Activated T-helper 17 cell treated with anti-CD3 and anti-CD28 coated beads, Interleukin-2, amount 50 U/mL, for 72 hours (primary cell): Measurements from ENCODE around the gene MED12. TPM values are rescaled to one million over a fixed set of nuclear protein-coding genes. Genes with fewer than 3 reads are reported as not detected.

ENCODE experiments used
- ATAC-seq: fragments of 150-1000 bp; cut with Tn5 transposase; replicated peaks from 2 replicates; pipeline ENCODE4 v1.10.0; 2021; ENCODE audit warnings: mild to moderate bottlenecking, moderate library complexity
- H3K27ac Mint-ChIP-seq: one replicate; pipeline ENCODE4 v1.8.0; 2022; ENCODE audit warnings: mixed read lengths
- H3K27me3 Mint-ChIP-seq: one replicate; pipeline ENCODE4 v1.8.0; 2022; ENCODE audit warnings: mixed read lengths
- H3K36me3 Mint-ChIP-seq: one replicate; pipeline ENCODE4 v1.8.0; 2022; ENCODE audit warnings: low read depth, mild to moderate bottlenecking, mixed read lengths
- H3K4me1 Mint-ChIP-seq: one replicate; pipeline ENCODE4 v1.8.0; 2022; ENCODE audit warnings: mixed read lengths
- H3K4me3 Mint-ChIP-seq: one replicate; pipeline ENCODE4 v1.8.0; 2022; ENCODE audit warnings: mild to moderate bottlenecking, mixed read lengths
- H3K9me3 Mint-ChIP-seq: one replicate; pipeline ENCODE4 v1.8.0; 2022; ENCODE audit warnings: mixed read lengths
- total RNA-seq, 2 donors: library from RNA; stranded (reverse); gene quantifications; one replicate each; pipeline ENCODE4 v1.2.3, GENCODE V29; 2022

Gene MED12
- 100 to 1,000 TPM in 1 of 2 donors, 10 to 100 TPM in 1; 46.2 to 144 TPM for total RNA-seq

DNA sequence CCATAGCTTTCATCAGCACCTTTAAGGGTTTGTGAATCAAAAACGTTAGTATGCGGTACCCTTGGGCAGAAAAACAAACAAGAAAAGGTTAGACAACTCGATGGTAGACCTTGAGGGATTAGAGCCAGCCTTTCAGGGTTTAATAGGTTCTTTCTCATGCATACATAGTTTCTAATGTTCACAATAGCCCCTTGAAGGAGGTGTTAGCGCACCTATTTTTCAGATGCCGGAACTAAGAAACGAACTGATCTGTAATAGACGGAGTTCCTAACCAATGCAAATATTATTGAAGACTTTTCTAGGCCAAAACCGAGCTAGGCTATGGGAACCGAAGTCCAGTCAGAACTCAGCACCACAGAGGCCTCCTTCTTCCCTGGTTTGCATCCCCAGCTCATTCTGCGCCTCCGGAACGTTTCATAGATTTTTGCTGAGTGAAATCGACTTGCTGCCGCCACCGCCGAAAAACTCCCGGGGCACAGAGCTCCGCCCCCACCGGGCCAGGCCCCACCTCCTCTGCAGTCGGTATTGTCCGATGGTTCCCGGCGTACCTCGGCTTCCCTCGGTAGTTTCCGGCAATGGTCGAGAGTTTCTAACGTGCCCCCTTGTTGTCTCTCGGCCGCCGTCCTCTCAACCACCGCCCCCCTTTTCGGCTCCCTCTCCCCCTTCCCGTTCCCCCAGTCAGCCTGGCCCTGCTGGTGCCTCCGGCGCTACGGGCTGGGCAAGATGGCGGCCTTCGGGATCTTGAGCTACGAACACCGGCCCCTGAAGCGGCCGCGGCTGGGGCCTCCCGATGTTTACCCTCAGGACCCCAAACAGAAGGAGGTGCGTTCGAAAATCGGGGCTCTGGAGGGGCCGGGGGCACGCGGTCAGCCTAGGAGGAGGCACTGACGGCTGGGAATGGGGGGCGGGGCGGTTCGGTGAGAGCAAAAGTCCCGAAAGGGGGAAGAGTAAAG is at the start of gene MED12:
MED12 (plus strand) TSS at position 565 of the 953 bp plus-strand sequence; CDS start at position 724, 159 bp downstream.
- Mint-ChIP-seq H3K27ac (peak within 1 kb of the TSS; percentile 78), H3K27me3 (no peaks in the 10 kb centered on the region), H3K4me1 (peaks cover 13% of the 10 kb centered on the region), H3K4me3 (peak within 1 kb of the TSS; percentile 75), H3K36me3 (peaks cover 44% of the 10 kb centered on the region), H3K9me3 (no peaks in the 10 kb centered on the region)
- peak; percentile 97 for ATAC-seq

DNA sequence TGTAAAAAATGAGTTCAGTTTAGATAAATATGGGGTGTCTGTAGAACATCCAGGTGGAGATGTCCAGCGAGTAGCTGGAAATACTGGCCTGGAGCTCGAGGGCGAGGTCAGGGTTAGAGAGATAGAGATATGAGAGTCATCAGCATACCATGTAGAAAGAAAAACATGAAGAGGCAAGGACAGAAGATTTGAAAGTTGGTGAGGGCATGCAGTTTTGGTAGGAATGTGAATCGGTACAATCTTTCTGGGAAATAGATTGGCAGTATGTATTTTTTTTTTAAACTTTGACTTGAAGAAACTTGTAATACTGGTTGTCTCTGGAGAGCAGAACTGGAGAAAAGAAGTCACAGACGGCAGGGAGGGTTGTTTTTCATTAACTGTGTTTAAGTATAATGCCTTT is 47.9 kb upstream of the MED12 start:
- Mint-ChIP-seq H3K9me3 (no peaks in the 10 kb centered on the region), H3K36me3 (peaks cover 12% of the 10 kb centered on the region), H3K27ac (no peak overlapping the region), H3K4me3 (no peak overlapping the region), H3K27me3 (peaks cover 4% of the 10 kb centered on the region), H3K4me1 (peaks cover 6% of the 10 kb centered on the region)
- no peak for ATAC-seq

DNA sequence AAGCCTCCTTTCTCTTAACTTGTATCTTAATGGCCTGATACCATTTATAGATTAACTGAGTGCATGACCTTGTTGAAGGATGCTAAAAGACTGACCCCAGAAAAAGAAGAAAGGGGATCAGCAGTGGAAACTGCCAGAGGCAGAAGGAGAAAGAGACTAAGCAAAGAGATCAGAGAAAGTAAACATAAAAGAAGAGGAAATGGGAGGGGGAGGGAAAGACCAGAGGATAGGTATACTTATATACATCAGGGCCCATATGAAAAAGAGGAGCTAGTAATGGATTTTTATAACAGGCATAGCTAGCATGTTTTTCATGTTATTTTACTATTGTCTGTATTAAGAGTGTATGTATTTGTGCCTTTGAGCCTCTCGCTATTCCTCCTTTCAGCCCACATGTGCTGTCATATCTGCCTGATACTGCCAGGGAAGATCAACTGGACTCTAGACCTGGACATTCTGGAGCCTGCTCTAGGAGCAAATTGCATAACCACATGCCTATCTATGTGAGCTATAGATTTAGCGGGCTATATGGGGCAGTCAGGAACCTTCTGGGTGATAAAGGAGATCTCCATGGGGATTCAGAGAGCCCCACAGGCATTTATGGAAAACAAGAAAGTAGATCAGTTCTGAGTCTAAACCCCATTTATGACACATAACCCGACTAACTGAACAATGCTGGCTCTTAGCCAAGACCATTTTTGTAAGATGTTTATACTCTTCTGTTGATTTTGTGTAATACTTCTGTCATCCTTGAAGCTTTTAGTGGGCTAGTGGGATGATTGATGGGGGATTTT is 36.9 kb upstream of the MED12 start:
- Mint-ChIP-seq H3K27ac (no peak overlapping the region), H3K9me3 (no peaks in the 10 kb centered on the region), H3K4me3 (no peak overlapping the region), H3K36me3 (no peaks in the 10 kb centered on the region), H3K4me1 (no peaks in the 10 kb centered on the region), H3K27me3 (no peaks in the 10 kb centered on the region)
- ATAC-seq = peak; percentile 39

DNA sequence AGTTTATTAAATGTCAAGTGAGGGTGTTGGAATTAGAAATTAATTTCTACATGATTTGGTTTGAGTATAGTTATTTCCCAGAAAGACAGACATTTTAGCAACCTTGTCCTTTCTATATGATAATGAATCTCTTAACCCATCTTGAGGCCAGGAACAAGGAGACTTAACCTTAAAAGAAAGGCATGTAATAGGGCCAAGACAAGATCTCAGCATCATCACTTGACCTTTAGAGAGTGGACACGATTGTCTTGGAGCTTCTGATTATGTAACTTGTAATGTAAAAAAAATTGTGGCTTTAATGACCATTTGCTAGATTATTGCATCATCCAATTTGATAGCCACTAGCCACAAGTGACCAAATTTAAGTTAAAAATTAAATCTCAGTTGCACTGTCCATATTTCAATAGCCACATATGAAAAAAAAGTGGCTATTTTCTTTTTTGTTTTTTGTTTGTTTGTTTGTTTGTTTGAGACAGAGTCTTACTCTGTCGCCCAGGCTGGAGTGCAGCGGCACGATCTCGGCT is 36.2 kb upstream of the MED12 start:
- ATAC-seq = no peak
- H3K4me1 Mint-ChIP-seq = no peaks in the 10 kb centered on the region
- no peak overlapping the region for H3K27ac Mint-ChIP-seq
- H3K4me3 Mint-ChIP-seq = no peak overlapping the region
- H3K36me3 Mint-ChIP-seq = no peaks in the 10 kb centered on the region
- H3K9me3 Mint-ChIP-seq = no peaks in the 10 kb centered on the region
- H3K27me3 Mint-ChIP-seq = no peaks in the 10 kb centered on the region

DNA sequence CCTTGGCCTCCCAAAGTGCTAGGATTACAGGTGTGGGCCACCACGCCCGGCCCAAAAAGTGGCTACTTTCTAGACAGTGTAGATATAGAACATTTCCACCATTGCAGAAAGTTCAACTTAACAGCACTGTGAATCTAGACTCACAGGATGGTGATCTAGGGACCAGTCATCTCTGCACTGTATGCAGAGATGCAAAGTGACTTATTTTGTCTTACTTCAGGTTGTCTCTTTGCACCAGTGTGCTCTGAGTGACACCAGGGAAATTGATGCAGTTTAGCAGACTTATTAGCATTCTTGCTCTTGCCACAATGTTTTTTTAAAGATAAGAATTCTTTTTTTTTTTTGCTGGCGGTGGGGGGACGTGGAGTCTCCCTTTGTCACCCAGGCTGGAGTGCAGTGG is 35.6 kb upstream of the MED12 start:
- no peak for ATAC-seq
- Mint-ChIP-seq H3K36me3 (no peaks in the 10 kb centered on the region), H3K27me3 (no peaks in the 10 kb centered on the region), H3K4me3 (no peak overlapping the region), H3K27ac (no peak overlapping the region), H3K9me3 (no peaks in the 10 kb centered on the region), H3K4me1 (no peaks in the 10 kb centered on the region)

DNA sequence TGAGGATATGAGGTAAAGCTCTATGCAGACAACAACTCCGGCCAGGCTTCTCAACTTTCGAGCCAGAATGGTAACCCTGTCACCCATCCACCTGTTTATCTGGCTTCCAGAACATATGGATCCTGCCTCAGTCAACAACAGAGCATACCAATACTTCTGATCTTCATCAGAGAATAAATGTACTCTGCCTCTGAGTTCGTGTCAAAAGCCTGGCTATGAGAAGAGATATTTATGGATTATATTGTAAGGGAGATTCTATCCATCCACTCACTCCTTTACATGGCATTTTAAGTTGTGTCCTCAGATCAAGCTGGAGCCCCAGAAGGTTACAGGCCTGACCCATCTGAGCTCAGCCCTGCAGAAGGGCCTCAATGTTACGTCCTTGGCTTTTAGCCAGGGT is 32.5 kb upstream of the MED12 start:
- Mint-ChIP-seq H3K4me3 (no peak overlapping the region), H3K27ac (no peak overlapping the region), H3K4me1 (no peaks in the 10 kb centered on the region), H3K27me3 (no peaks in the 10 kb centered on the region), H3K36me3 (no peaks in the 10 kb centered on the region), H3K9me3 (no peaks in the 10 kb centered on the region)
- no peak for ATAC-seq

DNA sequence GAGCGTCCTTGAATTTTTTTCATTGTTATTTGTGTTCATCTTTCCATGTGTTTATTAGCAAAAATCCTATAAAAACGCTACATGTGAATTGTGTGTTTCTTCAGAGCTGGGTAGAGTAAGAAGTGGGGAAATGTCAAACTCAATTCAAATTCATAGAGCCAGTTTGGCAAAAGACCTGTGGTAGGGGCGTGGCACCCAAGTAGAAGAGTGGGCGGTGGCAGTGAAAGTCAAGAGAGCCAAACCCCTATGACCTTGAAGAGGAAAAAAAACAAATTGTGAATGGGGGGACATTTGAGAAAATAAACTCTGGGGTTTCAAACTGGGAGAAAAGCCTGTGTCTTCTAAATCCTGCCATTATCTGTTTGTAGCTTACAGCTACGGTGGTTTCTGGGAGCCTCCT is 27.1 kb upstream of the MED12 start:
- H3K4me3 Mint-ChIP-seq = no peak overlapping the region
- ATAC-seq = no peak
- no peaks in the 10 kb centered on the region for H3K9me3 Mint-ChIP-seq
- no peaks in the 10 kb centered on the region for H3K36me3 Mint-ChIP-seq
- H3K27ac Mint-ChIP-seq = no peak overlapping the region
- H3K27me3 Mint-ChIP-seq = no peaks in the 10 kb centered on the region
- no peaks in the 10 kb centered on the region for H3K4me1 Mint-ChIP-seq

DNA sequence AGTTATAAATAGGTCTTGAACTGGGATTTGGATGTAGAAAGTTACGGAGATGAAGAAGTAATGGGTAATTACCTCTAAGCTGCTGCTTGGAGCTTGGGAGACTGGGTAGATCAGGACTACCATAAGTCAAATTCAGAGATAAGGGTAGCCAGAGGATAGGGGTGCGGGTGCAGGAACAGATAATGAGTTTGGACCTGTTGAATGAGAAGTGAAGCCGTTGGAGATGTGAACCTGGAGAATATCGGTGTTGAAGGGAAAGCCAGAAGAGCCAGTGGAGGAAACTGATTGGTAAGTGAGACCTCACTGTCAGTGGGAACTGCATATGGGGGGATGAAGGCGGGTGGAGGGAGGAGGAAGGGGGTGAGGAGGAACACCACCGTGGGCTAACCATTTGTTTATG is 23.4 kb upstream of the MED12 start:
- Mint-ChIP-seq H3K36me3 (no peaks in the 10 kb centered on the region), H3K4me1 (peaks cover 5% of the 10 kb centered on the region), H3K4me3 (peak overlapping the region; percentile 94), H3K27ac (peak overlapping the region; percentile 93), H3K9me3 (no peaks in the 10 kb centered on the region), H3K27me3 (no peaks in the 10 kb centered on the region)
- ATAC-seq = no peak

DNA sequence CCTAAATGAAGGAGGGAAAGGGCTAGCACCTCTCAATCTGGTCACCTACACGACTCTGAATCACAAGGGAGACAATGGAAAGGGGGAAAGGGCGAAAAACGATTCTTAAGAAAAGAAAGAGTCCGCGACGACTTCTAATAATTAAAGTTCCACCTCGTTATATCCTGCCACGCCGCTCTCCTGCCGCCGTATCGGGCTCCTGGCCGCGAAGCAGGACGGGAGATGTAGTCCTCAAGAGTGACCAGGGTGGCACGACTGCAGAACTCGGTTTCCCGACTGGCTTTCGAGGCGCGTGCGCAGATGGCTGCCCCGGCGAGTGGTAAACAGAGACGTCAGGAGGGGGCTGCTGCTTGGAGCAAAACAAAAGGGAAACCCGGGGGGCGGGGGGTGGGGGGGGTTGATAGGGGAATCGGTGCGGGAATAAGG is 22.8 kb upstream of the MED12 start, which contains the start of gene FOXO4:
FOXO4 (plus strand) TSS at position 297 of the 426 bp plus-strand sequence. CDS start 678 bp downstream, outside the sequence.
- H3K4me1 Mint-ChIP-seq = peaks cover 5% of the 10 kb centered on the region
- ATAC-seq = peak; percentile 88
- no peaks in the 10 kb centered on the region for H3K9me3 Mint-ChIP-seq
- H3K27ac Mint-ChIP-seq = peak within 1 kb of the TSS; percentile 93
- peak within 1 kb of the TSS; percentile 94 for H3K4me3 Mint-ChIP-seq
- H3K27me3 Mint-ChIP-seq = no peaks in the 10 kb centered on the region
- H3K36me3 Mint-ChIP-seq = peaks cover 3% of the 10 kb centered on the region

DNA sequence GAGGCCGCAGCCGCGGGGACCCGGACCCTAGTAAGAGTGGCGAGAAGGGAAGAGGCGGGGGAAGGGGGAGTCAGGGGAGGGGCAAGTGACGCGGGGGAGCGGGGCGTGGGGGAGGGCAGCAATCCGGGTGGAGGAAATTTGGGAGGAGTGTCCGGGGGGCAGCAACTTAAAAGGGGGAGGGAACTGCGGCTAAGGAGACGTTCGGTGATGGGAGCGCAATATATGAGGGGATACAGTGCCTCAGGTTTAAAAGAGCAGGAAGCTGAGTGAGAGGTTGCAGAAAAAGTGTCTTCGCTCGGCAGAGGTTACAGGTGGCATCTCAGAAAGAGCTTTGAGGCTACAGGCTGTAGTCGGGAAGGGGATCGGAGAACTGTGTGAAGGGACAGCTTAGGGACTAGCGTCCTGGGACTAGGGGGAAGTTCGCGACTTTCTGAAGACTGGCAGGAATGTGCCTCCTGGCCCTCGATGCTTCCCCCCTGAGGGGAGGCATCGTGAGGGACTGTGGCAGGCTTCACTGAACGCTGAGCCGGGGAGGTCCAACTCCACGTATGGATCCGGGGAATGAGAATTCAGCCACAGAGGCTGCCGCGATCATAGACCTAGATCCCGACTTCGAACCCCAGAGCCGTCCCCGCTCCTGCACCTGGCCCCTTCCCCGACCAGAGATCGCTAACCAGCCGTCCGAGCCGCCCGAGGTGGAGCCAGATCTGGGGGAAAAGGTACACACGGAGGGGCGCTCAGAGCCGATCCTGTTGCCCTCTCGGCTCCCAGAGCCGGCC is 22.2 kb upstream of the MED12 start:
- Mint-ChIP-seq H3K4me3 (peak overlapping the region; percentile 94), H3K9me3 (no peaks in the 10 kb centered on the region), H3K4me1 (peaks cover 5% of the 10 kb centered on the region), H3K27me3 (no peaks in the 10 kb centered on the region), H3K36me3 (peaks cover 9% of the 10 kb centered on the region), H3K27ac (peak overlapping the region; percentile 93)
- peak; percentile 56 for ATAC-seq

DNA sequence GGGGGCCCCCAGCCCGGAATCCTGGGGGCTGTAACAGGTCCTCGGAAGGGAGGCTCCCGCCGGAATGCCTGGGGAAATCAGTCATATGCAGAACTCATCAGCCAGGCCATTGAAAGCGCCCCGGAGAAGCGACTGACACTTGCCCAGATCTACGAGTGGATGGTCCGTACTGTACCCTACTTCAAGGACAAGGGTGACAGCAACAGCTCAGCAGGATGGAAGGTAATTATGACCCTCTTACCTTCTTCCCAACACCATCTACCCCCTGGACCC is 21.7 kb upstream of the MED12 start:
- Mint-ChIP-seq H3K27me3 (no peaks in the 10 kb centered on the region), H3K27ac (no peak overlapping the region), H3K36me3 (peaks cover 11% of the 10 kb centered on the region), H3K4me3 (peak overlapping the region; percentile 94), H3K4me1 (peaks cover 5% of the 10 kb centered on the region), H3K9me3 (no peaks in the 10 kb centered on the region)
- no peak for ATAC-seq

DNA sequence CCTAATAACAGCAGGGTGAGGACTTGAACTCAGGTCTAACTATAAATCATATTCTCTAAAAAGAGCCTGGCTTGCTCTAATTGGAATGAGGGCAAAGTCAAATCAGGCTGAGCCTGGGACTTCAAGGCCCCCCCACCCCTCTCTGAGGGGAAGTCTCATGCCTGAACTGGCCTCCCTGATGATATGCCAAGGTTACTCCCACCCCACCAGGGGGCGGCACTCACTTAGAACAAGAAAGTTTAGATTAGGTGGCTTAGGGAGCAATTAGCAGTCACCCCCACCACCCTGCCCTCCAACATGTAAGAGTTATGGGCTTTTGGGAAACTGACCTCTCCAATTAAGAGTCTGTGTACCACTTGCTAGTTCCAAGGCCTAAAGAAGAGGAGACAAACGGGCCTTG is 20.1 kb upstream of the MED12 start:
- Mint-ChIP-seq H3K36me3 (peaks cover 11% of the 10 kb centered on the region), H3K27me3 (no peaks in the 10 kb centered on the region), H3K9me3 (no peaks in the 10 kb centered on the region), H3K27ac (no peak overlapping the region), H3K4me3 (peak overlapping the region; percentile 94), H3K4me1 (peaks cover 5% of the 10 kb centered on the region)
- peak; percentile 49 for ATAC-seq

DNA sequence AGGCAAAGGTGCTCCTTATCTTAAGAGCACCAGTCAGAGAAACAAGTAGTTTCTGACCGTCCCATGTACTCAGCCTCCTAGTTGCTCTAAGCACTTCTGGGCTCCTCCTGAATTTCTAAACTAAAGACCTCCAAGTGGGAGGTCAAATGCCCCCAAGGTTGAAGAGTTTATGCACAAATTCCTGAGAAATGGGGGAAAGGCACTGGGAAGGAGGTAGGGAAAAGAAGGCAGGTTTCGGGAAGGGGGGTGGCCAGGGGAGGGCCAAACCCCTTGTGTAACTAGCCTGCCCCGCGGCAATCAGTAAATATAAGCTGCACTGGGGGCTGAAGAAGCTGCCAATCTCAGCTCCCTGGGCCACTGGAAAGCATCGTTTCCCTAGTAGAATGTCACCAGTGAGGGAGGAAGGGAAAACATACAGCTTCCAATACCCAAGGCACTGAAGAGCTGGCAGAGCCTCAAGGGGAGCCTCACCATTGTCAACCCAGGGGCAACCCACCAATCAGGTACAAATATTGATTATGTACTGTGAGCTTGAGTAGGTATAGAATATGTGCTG is 19.4 kb upstream of the MED12 start:
- Mint-ChIP-seq H3K9me3 (no peaks in the 10 kb centered on the region), H3K4me1 (peaks cover 5% of the 10 kb centered on the region), H3K4me3 (peak overlapping the region; percentile 94), H3K27me3 (no peaks in the 10 kb centered on the region), H3K27ac (no peak overlapping the region), H3K36me3 (peaks cover 15% of the 10 kb centered on the region)
- no peak for ATAC-seq

DNA sequence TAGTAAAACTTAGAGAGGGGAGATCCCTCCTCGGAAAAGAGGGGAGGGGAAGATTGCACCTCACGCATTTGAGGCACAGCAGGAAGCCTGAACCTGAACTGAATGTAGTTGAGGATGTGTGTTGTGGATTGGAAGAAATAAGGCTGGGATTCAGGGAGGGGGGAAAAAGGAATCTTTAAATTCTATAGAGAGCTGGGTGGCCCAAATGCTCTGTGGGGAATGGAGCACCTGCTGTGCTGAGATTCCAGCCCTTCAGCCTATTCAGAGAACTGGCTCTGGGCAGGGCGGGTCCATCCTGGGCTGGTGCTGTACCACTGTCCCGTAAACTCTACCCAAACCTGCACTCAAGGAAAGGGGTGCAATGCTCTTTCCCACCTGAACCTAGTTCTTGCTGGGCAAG is 18.7 kb upstream of the MED12 start:
- peak overlapping the region; percentile 94 for H3K4me3 Mint-ChIP-seq
- ATAC-seq = no peak
- peaks cover 22% of the 10 kb centered on the region for H3K36me3 Mint-ChIP-seq
- peaks cover 5% of the 10 kb centered on the region for H3K4me1 Mint-ChIP-seq
- no peaks in the 10 kb centered on the region for H3K27me3 Mint-ChIP-seq
- H3K27ac Mint-ChIP-seq = no peak overlapping the region
- H3K9me3 Mint-ChIP-seq = no peaks in the 10 kb centered on the region
